Sciatic nerve (tissue), 2 donors: Measurements from ENCODE around the gene DDX31. TPM values are rescaled to one million over a fixed set of nuclear protein-coding genes. Genes with fewer than 3 reads are reported as not detected.

Experiments
- ATAC-seq: fragments of 200-7000 bp; cut with Tn5 transposase; one replicate; pipeline ENCODE4 v1.9.1; 2020; ENCODE audit warnings: mild to moderate bottlenecking, moderate library complexity
- DNase-seq: peaks from one replicate; pipeline ENCODE4 v3.0.0-alpha.2; 2020; ENCODE audit warnings: low spot score
- intact Hi-C: fragments of 100-400 bp; cut with DNase I; formaldehyde crosslinking; loops from one replicate; pipeline ENCODE4 v1.14.2; 2022
- total RNA-seq: library from RNA; stranded (reverse); fragmentation: NEBNext Ultra II Directional; extraction: Animal tissue kit (Norgen Biotek cat#: 25700); gene quantifications from one replicate; pipeline ENCODE4 v1.2.1, GENCODE V29; 2021
- donor health status: DM: no; HTN: no; CAD: no.
- donor health status: DM: no; HTN: no; CAD: no.

Gene DDX31
- total RNA-seq, 1 donor from 2014 or later = 15.1 TPM

GRCh38 chr9:132609184-132609583 lies 60.6 kb downstream of the DDX31 start:
- ATAC-seq (no peak), DNase-seq (no peak)
- intact Hi-C loops = no loop called here

- intact Hi-C loops = no loop called here
- ATAC-seq (no peak), DNase-seq (no peak)
Measured at GRCh38 chr9:132606066-132606465, 63.7 kb downstream of the DDX31 start.

GRCh38 chr9:132605387-132605786 lies 64.4 kb downstream of the DDX31 start:
- no peak for DNase-seq
- intact Hi-C loops = no loop called here
- no peak for ATAC-seq

- intact Hi-C loops = no loop called here
- ATAC-seq (no peak), DNase-seq (no peak)
Measured at GRCh38 chr9:132602207-132602606, 67.6 kb downstream of the DDX31 start.

- intact Hi-C loops = no loop called here
- DNase-seq = no peak
- ATAC-seq = no peak
Measured at GRCh38 chr9:132600326-132600984, 69.3 kb downstream of the DDX31 start.

GRCh38 chr9:132597073-132597775 lies 72.6 kb downstream of the DDX31 start:
- ATAC-seq (peak; percentile 68), DNase-seq (no peak)

GRCh38 chr9:132596200-132596599 lies 73.6 kb downstream of the DDX31 start:
- DNase-seq (no peak), ATAC-seq (no peak)
- intact Hi-C loops = no loop called here

More at GRCh38 chr9:132597073-132597775, 72.6 kb downstream of the DDX31 start:
- intact Hi-C loops = no loop called here

GRCh38 chr9:132595319-132595718 lies 74.5 kb downstream of the DDX31 start:
- ATAC-seq (no peak), DNase-seq (no peak)
- intact Hi-C loops = no loop called here

- ATAC-seq = no peak
- DNase-seq = no peak
- intact Hi-C loops = no loop called here
Measured at GRCh38 chr9:132594412-132594811, 75.4 kb downstream of the DDX31 start.

GRCh38 chr9:132592451-132592850 lies 77.3 kb downstream of the DDX31 start:
- intact Hi-C loops = no loop called here
- DNase-seq (no peak), ATAC-seq (no peak)

GRCh38 chr9:132591751-132592314 lies 78.0 kb downstream of the DDX31 start:
- DNase-seq (no peak), ATAC-seq (no peak)
- intact Hi-C loops = no loop called here

- DNase-seq (no peak), ATAC-seq (no peak)
- intact Hi-C loops = no loop called here
Measured at GRCh38 chr9:132591244-132591643, 78.5 kb downstream of the DDX31 start.

GRCh38 chr9:132590318-132591182 lies 79.2 kb downstream of the DDX31 start:
- intact Hi-C loops = no loop called here
- ATAC-seq = no peak
- no peak for DNase-seq

GRCh38 chr9:132590037-132590317 lies 79.8 kb downstream of the DDX31 start:
- ATAC-seq (no peak), DNase-seq (no peak)
- intact Hi-C loops = no loop called here

GRCh38 chr9:132589148-132590036 lies 80.4 kb downstream of the DDX31 start:
- ATAC-seq = no peak
- intact Hi-C loops = no loop called here
- no peak for DNase-seq

- no peak for ATAC-seq
- intact Hi-C loops = no loop called here
- DNase-seq = no peak
Measured at GRCh38 chr9:132588501-132589147, 81.2 kb downstream of the DDX31 start.

- intact Hi-C loops = no loop called here
- ATAC-seq = no peak
- DNase-seq = no peak
Measured at GRCh38 chr9:132588098-132588497, 81.7 kb downstream of the DDX31 start.

- intact Hi-C loops = no loop called here
- DNase-seq (no peak), ATAC-seq (no peak)
Measured at GRCh38 chr9:132587592-132587955, 82.2 kb downstream of the DDX31 start.
